HEK293T (cell line): ENCODE results near the gene EML6.

Experiments
- BHLHE40 ChIP-seq: fragments of 450-650 bp; IDR thresholded peaks from 2 replicates; pipeline ENCODE4 v1.6.1; 2016; ENCODE audit warnings: mild to moderate bottlenecking, moderate library complexity, borderline replicate concordance
- FOXA1 ChIP-seq: fragments of 450-650 bp; IDR thresholded peaks from 2 replicates; pipeline ENCODE4 v1.6.1; 2016; ENCODE audit warnings: mild to moderate bottlenecking
- FOXM1 ChIP-seq: fragments of 450-650 bp; IDR thresholded peaks from 2 replicates; pipeline ENCODE4 v1.6.1; 2017; ENCODE audit warnings: mild to moderate bottlenecking, borderline replicate concordance
- LEF1 ChIP-seq: fragments of 450-650 bp; IDR thresholded peaks from 2 replicates; pipeline ENCODE4 v1.6.1; 2017; ENCODE audit warnings: mild to moderate bottlenecking, borderline replicate concordance
- SP1 ChIP-seq: fragments of 450-650 bp; IDR thresholded peaks from 2 replicates; pipeline ENCODE4 v1.6.1; 2017
- TARDBP ChIP-seq: fragments of 450-650 bp; IDR thresholded peaks from 2 replicates; pipeline ENCODE4 v1.6.1; 2016

- TF ChIP-seq TARDBP (no peak), FOXA1 (no peak), BHLHE40 (no peak), FOXM1 (no peak), SP1 (no peak), LEF1 (no peak)
Measured at GRCh38 chr2:54928719-54929118, 205.3 kb downstream of the EML6 start.
